ENCODE data around the gene DGKQ. TPM values are rescaled to one million over a fixed set of nuclear protein-coding genes. Genes with fewer than 3 reads are reported as not detected.

Gene DGKQ
- total RNA-seq, 2 experiments from 2014 or later, result 17.6 to 19.2 TPM

DNA sequence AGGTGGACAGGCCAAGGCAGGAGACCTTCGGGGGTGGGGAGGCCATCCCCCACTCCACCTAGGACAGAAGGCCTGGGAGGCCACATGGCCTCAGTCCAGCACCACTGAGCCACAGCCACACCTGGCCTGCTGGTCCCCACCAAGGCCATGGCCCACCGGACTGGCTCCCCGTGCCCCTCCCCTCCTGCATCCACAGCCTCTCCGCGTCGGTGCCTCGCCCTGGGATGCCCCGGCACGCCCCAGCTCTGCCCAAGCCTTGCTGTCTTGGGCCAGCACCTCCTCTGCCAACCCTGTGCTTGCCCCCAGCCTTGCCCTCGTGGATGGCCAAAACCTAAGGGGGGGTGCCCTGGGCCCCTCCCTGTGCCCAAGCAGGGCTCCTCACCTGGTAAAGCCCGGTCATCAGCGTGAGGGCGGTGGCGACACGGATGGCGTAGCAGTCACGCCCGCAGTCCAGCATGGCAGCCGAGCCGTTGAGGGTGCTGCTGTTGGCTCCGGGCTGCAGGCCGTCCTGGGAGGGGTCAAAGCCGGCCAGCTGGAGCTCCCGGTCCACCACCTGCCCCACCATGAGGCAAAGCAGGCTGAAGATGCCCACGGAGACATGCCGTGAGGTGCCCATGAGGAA lies 17.5 kb upstream of the DGKQ start:
- CTCF ChIA-PET, result no interaction called here
- no peak overlapping the region for H3K27ac Mint-ChIP-seq
- Histone ChIP-seq H3K4me3 (ENCODE audit: low read length) (no peak overlapping the region), H3K36me3 (ENCODE audit: insufficient read depth, low read length) (peaks cover 6% of the 10 kb centered on the region), H3K9me3 (ENCODE audit: control insufficient read depth in 1 of 2, insufficient read depth in 1 of 2, low read length in 2 of 2) (no peaks in the 10 kb centered on the region), H3K27ac (ENCODE audit: low read depth in 1 of 2, low read length in 2 of 2) (no peak overlapping the region), H3K27me3 (ENCODE audit: control insufficient read depth in 1 of 2, insufficient read depth in 2 of 2, low read length in 2 of 2) (no peaks in the 10 kb centered on the region), H3K4me1 (ENCODE audit: insufficient read depth, low read length) (peaks cover 22% of the 10 kb centered on the region)
- POLR2A ChIA-PET, result no interaction called here
- no peak for DNase-seq
- no peak for ATAC-seq (ENCODE audit: poor library complexity)
- H3K4me3 Mint-ChIP-seq, result no peak overlapping the region
- H3K36me3 Mint-ChIP-seq (ENCODE audit: low read depth), result no peaks in the 10 kb centered on the region
- H3K4me1 Mint-ChIP-seq (ENCODE audit: low read depth), result peaks cover 8% of the 10 kb centered on the region
- TF ChIP-seq, protein P1, sequence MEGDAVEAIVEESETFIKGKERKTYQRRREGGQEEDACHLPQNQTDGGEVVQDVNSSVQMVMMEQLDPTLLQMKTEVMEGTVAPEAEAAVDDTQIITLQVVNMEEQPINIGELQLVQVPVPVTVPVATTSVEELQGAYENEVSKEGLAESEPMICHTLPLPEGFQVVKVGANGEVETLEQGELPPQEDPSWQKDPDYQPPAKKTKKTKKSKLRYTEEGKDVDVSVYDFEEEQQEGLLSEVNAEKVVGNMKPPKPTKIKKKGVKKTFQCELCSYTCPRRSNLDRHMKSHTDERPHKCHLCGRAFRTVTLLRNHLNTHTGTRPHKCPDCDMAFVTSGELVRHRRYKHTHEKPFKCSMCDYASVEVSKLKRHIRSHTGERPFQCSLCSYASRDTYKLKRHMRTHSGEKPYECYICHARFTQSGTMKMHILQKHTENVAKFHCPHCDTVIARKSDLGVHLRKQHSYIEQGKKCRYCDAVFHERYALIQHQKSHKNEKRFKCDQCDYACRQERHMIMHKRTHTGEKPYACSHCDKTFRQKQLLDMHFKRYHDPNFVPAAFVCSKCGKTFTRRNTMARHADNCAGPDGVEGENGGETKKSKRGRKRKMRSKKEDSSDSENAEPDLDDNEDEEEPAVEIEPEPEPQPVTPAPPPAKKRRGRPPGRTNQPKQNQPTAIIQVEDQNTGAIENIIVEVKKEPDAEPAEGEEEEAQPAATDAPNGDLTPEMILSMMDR (IDR thresholded peaks at IDR 0.05), result no peak
- intact Hi-C loops (cut with DNase I, micrococcal nuclease), result no loop called here
- H3K27me3 Mint-ChIP-seq, result no peaks in the 10 kb centered on the region
- H3K9me3 Mint-ChIP-seq, result no peaks in the 10 kb centered on the region

DNA sequence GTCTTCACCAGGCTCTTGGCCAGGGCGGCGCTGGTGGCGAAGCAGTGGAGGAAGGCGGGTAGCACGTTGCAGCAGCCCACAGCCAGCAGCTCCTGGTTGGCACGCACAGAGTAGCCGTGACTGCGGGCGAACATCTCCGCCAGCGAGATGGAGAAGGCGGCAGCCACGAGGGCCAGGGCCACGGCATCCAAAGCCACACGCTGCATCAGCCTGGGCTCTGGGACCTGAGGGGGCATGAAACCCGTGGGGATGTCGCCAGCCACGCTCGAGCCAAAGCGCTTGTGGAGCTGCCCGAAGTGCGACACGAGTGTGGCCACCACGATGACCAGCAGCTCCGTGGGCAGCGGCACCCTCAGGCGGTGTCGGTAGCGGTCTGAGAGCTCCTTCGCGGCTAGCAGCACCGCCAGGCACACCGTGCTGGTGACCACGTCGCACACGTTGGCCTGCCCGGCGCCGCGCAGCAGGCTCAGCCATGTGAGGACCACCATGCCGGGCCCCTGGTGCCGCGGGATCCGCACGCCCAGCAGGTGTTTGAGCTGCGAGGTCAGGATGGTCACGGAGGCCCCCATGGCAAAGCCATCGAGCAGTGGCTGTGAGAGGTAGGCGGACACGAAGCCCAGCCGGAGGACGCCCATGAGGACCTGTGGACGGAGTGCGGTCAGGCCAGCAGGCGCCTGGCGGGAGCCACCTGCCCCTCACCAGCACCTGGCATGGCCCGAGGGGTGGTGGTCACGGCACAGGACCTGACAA lies 16.5 kb upstream of the DGKQ start:
- no peak overlapping the region for H3K27ac Mint-ChIP-seq
- Histone ChIP-seq H3K27me3 (ENCODE audit: control insufficient read depth in 1 of 2, insufficient read depth in 2 of 2, low read length in 2 of 2) (no peaks in the 10 kb centered on the region), H3K4me3 (ENCODE audit: low read length) (no peak overlapping the region), H3K36me3 (ENCODE audit: insufficient read depth, low read length) (peaks cover 6% of the 10 kb centered on the region), H3K9me3 (ENCODE audit: control insufficient read depth in 1 of 2, insufficient read depth in 1 of 2, low read length in 2 of 2) (no peaks in the 10 kb centered on the region), H3K27ac (ENCODE audit: low read depth in 1 of 2, low read length in 2 of 2) (no peak overlapping the region), H3K4me1 (ENCODE audit: insufficient read depth, low read length) (peaks cover 30% of the 10 kb centered on the region)
- intact Hi-C loops (cut with DNase I, micrococcal nuclease), result loop anchor here (5.0 to 10.0 kb wide), 3 partner anchors 58 to 745 kb away; partner anchors contain the start of genes GAK (in 2 of the 2), TMEM175 (in 2 of the 2), ATP5ME (in 1 of the 2) and MYL5 (in 1 of the 2)
- ChIA-PET POLR2A (no interaction called here), CTCF (no interaction called here)
- no peaks in the 10 kb centered on the region for H3K27me3 Mint-ChIP-seq
- no peaks in the 10 kb centered on the region for H3K9me3 Mint-ChIP-seq
- H3K4me3 Mint-ChIP-seq, result no peak overlapping the region
- H3K36me3 Mint-ChIP-seq (ENCODE audit: low read depth), result no peaks in the 10 kb centered on the region
- ATAC-seq (ENCODE audit: poor library complexity) (no peak), DNase-seq (no peak)
- TF ChIP-seq, protein P1 (IDR thresholded peaks at IDR 0.05), result no peak
- H3K4me1 Mint-ChIP-seq (ENCODE audit: low read depth), result peaks cover 18% of the 10 kb centered on the region

DNA sequence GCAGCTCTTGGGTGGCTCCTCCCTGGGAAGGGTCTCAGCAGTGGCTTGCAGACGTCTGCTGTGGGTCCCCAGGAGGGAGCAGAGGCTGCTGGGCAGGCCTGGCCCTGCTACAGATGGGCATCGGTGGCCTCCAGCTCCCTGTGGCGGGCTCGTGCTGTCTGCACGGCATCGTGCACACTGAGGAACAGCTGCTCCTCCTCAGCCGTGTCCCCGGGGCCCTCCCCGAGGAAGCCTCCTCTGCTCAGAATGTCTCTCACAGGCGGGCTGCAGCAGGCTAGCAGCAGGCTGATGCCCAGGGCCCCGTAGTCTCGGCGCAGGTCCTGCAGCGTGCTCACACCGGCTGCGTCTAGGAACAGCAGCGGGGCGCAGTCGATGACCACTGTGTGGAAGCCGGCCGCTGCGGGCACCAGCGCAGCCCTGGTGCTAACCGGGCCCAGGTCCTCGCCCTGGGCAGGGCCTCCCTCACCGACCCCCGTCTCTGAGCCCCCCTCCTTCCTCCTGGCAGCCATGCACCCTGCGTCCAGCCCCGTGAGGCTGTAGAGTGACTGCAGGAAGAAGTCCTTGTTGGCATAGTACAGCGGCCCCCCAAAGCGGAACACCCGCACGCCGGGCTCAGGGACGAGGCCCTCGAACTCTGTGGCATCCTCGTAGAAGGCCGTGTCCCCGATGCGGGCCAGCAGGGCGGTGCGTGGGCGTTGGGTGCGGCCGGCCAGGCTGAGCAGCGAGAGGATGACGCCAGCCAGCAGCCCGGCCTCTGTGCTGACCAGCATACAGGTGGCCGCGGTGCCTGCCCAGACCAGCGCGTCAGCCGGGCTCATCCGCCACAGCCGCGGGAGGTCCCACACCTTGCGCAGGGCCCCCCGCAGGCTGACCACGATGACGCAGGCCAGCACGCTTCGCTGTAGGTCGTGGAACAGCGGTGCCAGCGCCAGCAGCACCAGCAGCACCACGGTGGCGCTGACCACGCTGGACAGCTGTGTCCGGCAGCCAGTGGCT lies 15.7 kb upstream of the DGKQ start:
- CTCF ChIA-PET, result no interaction called here
- Mint-ChIP-seq H3K9me3 (no peaks in the 10 kb centered on the region), H3K4me3 (no peak overlapping the region), H3K27me3 (no peaks in the 10 kb centered on the region), H3K27ac (no peak overlapping the region), H3K36me3 (ENCODE audit: low read depth) (no peaks in the 10 kb centered on the region), H3K4me1 (ENCODE audit: low read depth) (peaks cover 25% of the 10 kb centered on the region)
- Histone ChIP-seq H3K36me3 (ENCODE audit: insufficient read depth, low read length) (peaks cover 6% of the 10 kb centered on the region), H3K4me3 (ENCODE audit: low read length) (no peak overlapping the region), H3K27ac (ENCODE audit: low read depth in 1 of 2, low read length in 2 of 2) (no peak overlapping the region), H3K4me1 (ENCODE audit: insufficient read depth, low read length) (peaks cover 36% of the 10 kb centered on the region), H3K9me3 (ENCODE audit: control insufficient read depth in 1 of 2, insufficient read depth in 1 of 2, low read length in 2 of 2) (no peaks in the 10 kb centered on the region), H3K27me3 (ENCODE audit: control insufficient read depth in 1 of 2, insufficient read depth in 2 of 2, low read length in 2 of 2) (no peaks in the 10 kb centered on the region)
- DNase-seq (no peak), ATAC-seq (ENCODE audit: poor library complexity) (no peak)
- POLR2A ChIA-PET, result no interaction called here
- intact Hi-C loops (cut with DNase I, micrococcal nuclease), result loop anchor here (5.0 to 10.0 kb wide), 3 partner anchors 57 to 744 kb away; partner anchors contain the start of genes GAK (in 2 of the 2), TMEM175 (in 2 of the 2), ATP5ME (in 1 of the 2) and MYL5 (in 1 of the 2)
- TF ChIP-seq, protein P1 (IDR thresholded peaks at IDR 0.05), result no peak
